GM18951 (cell line): ENCODE measurements around the gene ENGASE.
A peak's percentile ranks its signal among the peaks of the same experiment; 100 is the strongest.
"Not testable (repeated sequence)": the region's sequence is repeated elsewhere in the genome, so short reads cannot be mapped to it uniquely, and the experiment has no call there.

Experiments used
- POLR2A ChIP-seq: IDR thresholded peaks from 4 replicates; pipeline ENCODE4 v1.6.1; 2011; ENCODE audit warnings: mild to moderate bottlenecking; ENCODE audit not compliant: insufficient read length, insufficient read depth; ENCODE audit errors: extremely low read depth
- in situ Hi-C: fragments of 300-500 bp; cut with MboI; formaldehyde crosslinking; loops from one replicate; pipeline ENCODE4 v1.12.0; 2022; ENCODE audit warnings: low sequenced_read_pairs, mixed read lengths, inconsistent platforms; ENCODE audit not compliant: unreplicated experiment

The ENGASE gene

GRCh38 chr17:79074649-79075445, at the start of gene ENGASE:
Gene ENGASE (plus strand): TSS chr17:79074824. CDS start chr17:79074945, 121 bp downstream.
- in situ Hi-C loops, result no loop called here
- TF ChIP-seq POLR2A, result peak; percentile 76

- no peak for TF ChIP-seq POLR2A
- in situ Hi-C loops, result no loop called here
Observed at GRCh38 chr17:79024901-79025737, 49.5 kb upstream of the ENGASE start.

- in situ Hi-C loops, result no loop called here
- TF ChIP-seq POLR2A, result no peak
Observed at GRCh38 chr17:79026376-79027273, 48.0 kb upstream of the ENGASE start.

GRCh38 chr17:79027274-79027924, 47.2 kb upstream of the ENGASE start:
- TF ChIP-seq POLR2A, result no peak
- in situ Hi-C loops, result no loop called here

GRCh38 chr17:79027925-79028491, 46.6 kb upstream of the ENGASE start:
- in situ Hi-C loops, result no loop called here
- no peak for TF ChIP-seq POLR2A

GRCh38 chr17:79028496-79029326, 45.9 kb upstream of the ENGASE start:
- in situ Hi-C loops, result no loop called here
- TF ChIP-seq POLR2A, result no peak

- TF ChIP-seq POLR2A, result no peak
- in situ Hi-C loops, result no loop called here
Observed at GRCh38 chr17:79029327-79030009, 45.2 kb upstream of the ENGASE start.

- in situ Hi-C loops, result not testable (repeated sequence)
Observed at GRCh38 chr17:79030636-79031035, 44.0 kb upstream of the ENGASE start.

- in situ Hi-C loops, result no loop called here
- TF ChIP-seq POLR2A, result no peak
Observed at GRCh38 chr17:79031996-79032875, 42.4 kb upstream of the ENGASE start.

- in situ Hi-C loops, result no loop called here
- no peak for TF ChIP-seq POLR2A
Observed at GRCh38 chr17:79033046-79033616, 41.5 kb upstream of the ENGASE start.
